ENCODE measurements around the gene SMAD7.

DNA sequence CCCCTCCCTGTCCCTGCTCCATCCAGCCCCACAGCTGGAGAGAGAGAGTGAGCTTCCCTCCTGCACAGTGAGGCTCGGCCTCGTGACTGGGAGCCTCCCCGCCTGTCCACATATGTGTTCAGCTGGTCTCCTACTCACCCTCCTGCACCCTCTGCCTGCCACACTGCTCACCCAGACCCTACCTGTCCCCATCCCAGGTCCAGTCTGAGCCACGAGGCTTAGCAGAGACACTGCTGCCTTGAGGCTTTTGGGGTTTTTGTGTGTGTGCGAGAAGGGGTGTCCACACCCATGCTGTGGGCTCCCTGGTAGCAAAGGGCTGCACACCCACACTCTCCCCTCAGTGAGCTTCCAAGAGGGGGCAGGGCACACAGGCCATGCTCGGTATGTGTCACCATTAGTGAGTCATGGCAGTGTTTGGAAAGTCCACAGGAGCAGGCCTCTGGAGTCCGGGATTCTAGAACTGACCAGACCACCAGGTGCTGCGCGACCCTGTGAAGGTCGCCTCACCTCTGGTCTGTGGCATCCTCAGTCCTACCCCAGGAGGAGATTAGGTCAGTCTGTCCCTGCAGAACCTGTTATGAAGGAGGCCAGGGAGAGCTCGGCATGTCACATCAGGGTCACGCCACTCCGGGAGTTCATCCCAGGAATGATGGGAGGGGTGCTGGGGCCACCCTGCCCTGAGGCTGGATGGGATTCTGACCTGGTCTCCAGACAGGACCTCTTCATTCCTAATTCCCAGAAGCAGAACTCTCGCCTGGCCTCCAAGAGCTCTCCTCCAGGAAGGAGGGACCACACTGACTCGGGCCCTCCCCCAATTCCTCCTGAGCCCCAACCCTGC, 39.9 kb upstream of the SMAD7 start:
- TF ChIP-seq, protein P1, sequence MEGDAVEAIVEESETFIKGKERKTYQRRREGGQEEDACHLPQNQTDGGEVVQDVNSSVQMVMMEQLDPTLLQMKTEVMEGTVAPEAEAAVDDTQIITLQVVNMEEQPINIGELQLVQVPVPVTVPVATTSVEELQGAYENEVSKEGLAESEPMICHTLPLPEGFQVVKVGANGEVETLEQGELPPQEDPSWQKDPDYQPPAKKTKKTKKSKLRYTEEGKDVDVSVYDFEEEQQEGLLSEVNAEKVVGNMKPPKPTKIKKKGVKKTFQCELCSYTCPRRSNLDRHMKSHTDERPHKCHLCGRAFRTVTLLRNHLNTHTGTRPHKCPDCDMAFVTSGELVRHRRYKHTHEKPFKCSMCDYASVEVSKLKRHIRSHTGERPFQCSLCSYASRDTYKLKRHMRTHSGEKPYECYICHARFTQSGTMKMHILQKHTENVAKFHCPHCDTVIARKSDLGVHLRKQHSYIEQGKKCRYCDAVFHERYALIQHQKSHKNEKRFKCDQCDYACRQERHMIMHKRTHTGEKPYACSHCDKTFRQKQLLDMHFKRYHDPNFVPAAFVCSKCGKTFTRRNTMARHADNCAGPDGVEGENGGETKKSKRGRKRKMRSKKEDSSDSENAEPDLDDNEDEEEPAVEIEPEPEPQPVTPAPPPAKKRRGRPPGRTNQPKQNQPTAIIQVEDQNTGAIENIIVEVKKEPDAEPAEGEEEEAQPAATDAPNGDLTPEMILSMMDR (IDR thresholded peaks at IDR 0.05), result no peak
- TF ChIP-seq POLR2A (IDR thresholded peaks at IDR 0.05; ENCODE audit: low read depth) (no peak), EP300 (IDR thresholded peaks at IDR 0.05) (no peak)

All from esophagus muscularis mucosa (tissue), 4 donors.